Fibroblast of lung (primary cell): Measurements from ENCODE around the gene DCUN1D2. TPM values are rescaled to one million over a fixed set of nuclear protein-coding genes. Genes with fewer than 3 reads are reported as not detected.

ENCODE experiments used
- DNase-seq, 2 donors: peaks; one replicate each; pipeline versions ENCODE4 v3.0.0 to v3.0.0-alpha.2; 2010; ENCODE audit warnings: low read depth in 2 of 2
- H2AFZ ChIP-seq: 2 replicates; pipeline ENCODE4 v1.5.1; 2012; ENCODE audit warnings: low read length, control low read depth, inconsistent platforms
- H3K27ac ChIP-seq: 2 replicates; pipeline ENCODE4 v1.5.1; 2011; ENCODE audit warnings: low read length, control low read depth; ENCODE audit not compliant: insufficient read depth
- H3K27me3 ChIP-seq: 2 replicates; pipeline ENCODE4 v1.5.1; 2011; ENCODE audit warnings: mild to moderate bottlenecking, low read length; ENCODE audit not compliant: control insufficient read depth, insufficient read depth
- H3K36me3 ChIP-seq: 2 replicates; pipeline ENCODE4 v1.5.1; 2011; ENCODE audit warnings: low read length; ENCODE audit not compliant: control insufficient read depth, insufficient read depth
- H3K4me1 ChIP-seq: 2 replicates; pipeline ENCODE4 v1.5.1; 2011; ENCODE audit warnings: low read length; ENCODE audit not compliant: control insufficient read depth, insufficient read depth; ENCODE audit errors: extremely low read depth
- H3K4me2 ChIP-seq: 2 replicates; pipeline ENCODE4 v1.5.1; 2011; ENCODE audit warnings: low read length, control low read depth; ENCODE audit not compliant: insufficient read depth; ENCODE audit errors: extremely low read depth
- H3K4me3 ChIP-seq, 4 experiments: fragments of 200-600 bp in 1 of 4; sonication (generic) in 1 of 4; replicated peaks in 1 of 4; 2 replicates each; pipeline ENCODE4 v1.5.1; 2011 to 2016; ENCODE audit warnings: low read length in 4 of 4, low read depth in 3 of 4, mild to moderate bottlenecking in 3 of 4, control low read depth in 2 of 4, inconsistent platforms in 1 of 4, mixed read lengths in 1 of 4; ENCODE audit not compliant: insufficient read depth in 1 of 4; ENCODE audit errors: control extremely low read depth in 1 of 4
- H3K79me2 ChIP-seq: 2 replicates; pipeline ENCODE4 v1.5.1; 2012; ENCODE audit warnings: mild to moderate bottlenecking, low read length, inconsistent platforms; ENCODE audit not compliant: control insufficient read depth, insufficient read depth
- H3K9ac ChIP-seq: 2 replicates; pipeline ENCODE4 v1.5.1; 2011; ENCODE audit warnings: mild to moderate bottlenecking, low read length, control low read depth; ENCODE audit not compliant: insufficient read depth
- H3K9me3 ChIP-seq: 2 replicates; pipeline ENCODE4 v1.5.1; 2012; ENCODE audit warnings: low read depth, low read length; ENCODE audit not compliant: control insufficient read depth, insufficient read depth
- H4K20me1 ChIP-seq: 2 replicates; pipeline ENCODE4 v1.5.1; 2011; ENCODE audit warnings: low read length; ENCODE audit not compliant: control insufficient read depth, insufficient read depth; ENCODE audit errors: extremely low read depth
- EZH2 ChIP-seq: IDR thresholded peaks from 2 replicates; pipeline ENCODE4 v1.5.1; 2012; ENCODE audit warnings: low read length, control low read depth, mild to moderate bottlenecking; ENCODE audit errors: missing control alignments
- polyA plus RNA-seq, 2 donors: library from polyadenylated mRNA; depleted of rRNA in 1 of 2; stranded (reverse) in 1 of 2; unstranded in 1 of 2; fragments of >200 nt; gene quantifications; 2 replicates each; pipeline ENCODE4 v1.2.1, GENCODE V29; 2011 to 2012; ENCODE audit warnings: missing spikeins in 1 of 2
- total RNA-seq: library from RNA; depleted of rRNA; stranded (reverse); fragments of >200 nt; gene quantifications from 2 replicates; pipeline ENCODE4 v1.2.1, GENCODE V29; 2014
- TF ChIP-seq, protein P1 (sequence below), 2 donors: IDR thresholded peaks in 1 of 2; conservative IDR thresholded peaks in 1 of 2; 1 replicate in 1 of 2; 2 replicates in 1 of 2; pipeline ENCODE4 v1.5.1; 2011 to 2012; ENCODE audit warnings: low read length in 2 of 2, control low read depth in 1 of 2, inconsistent platforms in 1 of 2, low read depth in 1 of 2, mild to moderate bottlenecking in 1 of 2

DCUN1D2 gene
- total and polyA plus RNA-seq, 2 donors (not counting 1 experiment from before 2014, with no cell fraction given) = 10.7 to 11.6 TPM

DNA sequence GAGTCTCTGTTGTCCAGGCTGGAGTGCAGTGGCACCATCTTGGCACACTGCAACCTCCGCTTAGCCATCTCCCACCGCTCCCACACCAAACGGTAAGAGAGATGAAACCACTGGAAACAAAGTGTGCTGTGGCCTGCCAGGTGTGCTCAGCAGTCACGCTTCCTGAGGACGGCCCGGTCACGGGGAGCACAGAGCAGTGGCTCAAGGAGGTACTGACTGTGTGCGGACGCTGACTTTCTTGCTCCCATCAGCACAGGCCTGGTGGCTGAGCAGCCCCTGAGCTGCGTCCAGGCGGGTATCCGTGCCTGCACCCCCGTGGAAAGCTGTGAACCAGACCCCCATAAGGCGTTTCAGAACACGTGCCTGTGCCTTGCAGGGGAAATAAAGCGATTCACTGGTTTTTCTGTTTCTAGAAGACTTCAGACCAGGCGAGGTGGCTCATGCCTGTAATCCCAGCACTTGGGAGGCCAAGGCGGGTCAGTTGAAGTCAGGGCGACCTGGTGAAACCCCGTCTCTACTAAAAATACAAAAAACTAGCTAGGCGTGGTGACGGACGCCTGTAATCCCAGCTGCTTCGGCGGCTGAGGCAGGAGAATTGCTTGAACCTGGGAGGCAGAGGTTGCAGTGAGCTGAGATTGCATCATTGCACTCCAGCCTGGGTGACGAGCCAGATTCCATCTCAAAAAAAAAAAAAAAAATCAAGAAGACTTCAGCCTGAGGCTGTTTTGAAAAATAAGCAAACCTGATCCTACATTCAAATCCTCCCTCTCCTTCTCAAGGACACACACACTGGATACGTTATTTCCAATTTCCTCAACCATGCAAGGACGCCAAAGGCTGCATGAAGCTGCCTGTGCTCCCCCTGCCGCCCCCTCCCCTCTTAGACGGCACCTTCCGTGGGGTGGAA, 62.7 kb downstream of the DCUN1D2 start:
- Histone ChIP-seq H3K4me3 (no peak overlapping the region), H3K9me3 (no peaks in the 10 kb centered on the region), H3K27ac (no peak overlapping the region), H3K4me1 (no peaks in the 10 kb centered on the region), H3K4me2 (no peak overlapping the region), H3K79me2 (no peaks in the 10 kb centered on the region), H3K36me3 (no peaks in the 10 kb centered on the region), H3K9ac (no peak overlapping the region), H2AFZ (no peak overlapping the region), H4K20me1 (no peaks in the 10 kb centered on the region), H3K27me3 (no peaks in the 10 kb centered on the region)
- TF ChIP-seq EZH2 = no peak
- TF ChIP-seq, protein P1, sequence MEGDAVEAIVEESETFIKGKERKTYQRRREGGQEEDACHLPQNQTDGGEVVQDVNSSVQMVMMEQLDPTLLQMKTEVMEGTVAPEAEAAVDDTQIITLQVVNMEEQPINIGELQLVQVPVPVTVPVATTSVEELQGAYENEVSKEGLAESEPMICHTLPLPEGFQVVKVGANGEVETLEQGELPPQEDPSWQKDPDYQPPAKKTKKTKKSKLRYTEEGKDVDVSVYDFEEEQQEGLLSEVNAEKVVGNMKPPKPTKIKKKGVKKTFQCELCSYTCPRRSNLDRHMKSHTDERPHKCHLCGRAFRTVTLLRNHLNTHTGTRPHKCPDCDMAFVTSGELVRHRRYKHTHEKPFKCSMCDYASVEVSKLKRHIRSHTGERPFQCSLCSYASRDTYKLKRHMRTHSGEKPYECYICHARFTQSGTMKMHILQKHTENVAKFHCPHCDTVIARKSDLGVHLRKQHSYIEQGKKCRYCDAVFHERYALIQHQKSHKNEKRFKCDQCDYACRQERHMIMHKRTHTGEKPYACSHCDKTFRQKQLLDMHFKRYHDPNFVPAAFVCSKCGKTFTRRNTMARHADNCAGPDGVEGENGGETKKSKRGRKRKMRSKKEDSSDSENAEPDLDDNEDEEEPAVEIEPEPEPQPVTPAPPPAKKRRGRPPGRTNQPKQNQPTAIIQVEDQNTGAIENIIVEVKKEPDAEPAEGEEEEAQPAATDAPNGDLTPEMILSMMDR (conservative IDR thresholded peaks at IDR 0.05 in 1 of 2, IDR thresholded peaks at IDR 0.05 in 1 of 2; ENCODE audit: low read depth in 1 of 2, low read length in 2 of 2) = no peak
- peak in 1 of 2 donors; percentile 57 for DNase-seq

DNA sequence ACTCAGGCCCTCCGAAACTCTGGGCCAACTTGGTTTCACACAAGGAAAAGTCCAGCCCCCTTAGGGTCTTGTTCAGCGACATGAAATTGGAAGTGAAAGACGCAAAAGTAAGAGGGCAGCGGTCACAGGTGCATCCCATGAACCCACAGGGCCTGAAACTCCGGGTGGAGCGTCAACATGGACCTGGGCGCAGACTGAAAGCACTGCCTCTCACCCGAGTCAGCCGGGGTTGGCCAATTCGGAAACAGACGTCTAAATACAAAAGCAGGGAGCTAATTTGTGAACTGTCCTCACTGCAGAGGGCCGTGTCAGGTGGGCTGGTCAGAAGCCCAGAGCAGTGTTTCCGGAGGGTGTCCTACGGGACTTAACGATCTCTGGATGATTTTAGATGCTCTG, 63.9 kb downstream of the DCUN1D2 start:
- Histone ChIP-seq H3K4me2 (no peak overlapping the region), H3K4me3 (no peak overlapping the region), H3K36me3 (no peaks in the 10 kb centered on the region), H3K4me1 (peaks cover 3% of the 10 kb centered on the region), H3K79me2 (no peaks in the 10 kb centered on the region), H3K27me3 (no peaks in the 10 kb centered on the region), H4K20me1 (no peaks in the 10 kb centered on the region), H3K9ac (no peak overlapping the region), H2AFZ (no peak overlapping the region), H3K9me3 (no peaks in the 10 kb centered on the region), H3K27ac (no peak overlapping the region)
- DNase-seq = no peak
- TF ChIP-seq EZH2 = no peak
- TF ChIP-seq, protein P1 (conservative IDR thresholded peaks at IDR 0.05 in 1 of 2, IDR thresholded peaks at IDR 0.05 in 1 of 2; ENCODE audit: low read depth in 1 of 2, low read length in 2 of 2) = no peak

DNA sequence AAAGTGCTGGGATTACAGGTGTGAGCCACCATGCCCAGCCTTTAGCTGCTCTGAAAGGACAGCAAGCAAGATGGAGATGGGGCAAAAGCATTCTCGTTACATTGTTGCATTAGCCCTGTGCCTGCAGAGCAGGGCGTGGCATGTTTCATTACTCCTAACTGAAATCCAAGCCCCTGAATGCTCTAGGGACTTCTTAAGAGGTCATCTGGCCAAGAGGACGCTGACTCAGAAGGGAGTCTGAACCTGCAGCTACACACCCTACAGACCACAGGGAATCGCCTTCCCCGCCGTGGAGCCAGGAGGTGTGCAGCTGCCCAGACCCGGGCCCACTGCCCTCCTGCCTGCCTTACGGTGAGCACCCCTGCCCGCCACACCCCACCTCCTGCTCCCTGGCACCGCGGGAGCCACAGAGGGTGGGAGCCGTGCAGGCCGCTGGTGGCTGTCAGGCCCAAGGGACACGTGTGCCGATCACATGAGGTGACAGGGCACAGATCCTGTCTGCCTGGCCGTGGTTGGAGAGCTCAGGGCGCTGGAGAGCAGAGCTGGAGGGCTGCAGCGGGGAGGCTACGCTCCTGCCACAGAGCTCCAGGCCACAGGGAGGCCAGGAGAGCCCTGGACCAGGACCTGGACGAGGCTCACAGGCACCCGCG, 64.4 kb downstream of the DCUN1D2 start:
- no peaks in the 10 kb centered on the region for H3K27me3 ChIP-seq
- no peak overlapping the region for H3K27ac ChIP-seq
- H3K4me1 ChIP-seq = peaks cover 3% of the 10 kb centered on the region
- H3K4me2 ChIP-seq = no peak overlapping the region
- no peak overlapping the region for H2AFZ ChIP-seq
- TF ChIP-seq, protein P1 (conservative IDR thresholded peaks at IDR 0.05 in 1 of 2, IDR thresholded peaks at IDR 0.05 in 1 of 2; ENCODE audit: low read depth in 1 of 2, low read length in 2 of 2) = no peak
- no peak for TF ChIP-seq EZH2
- no peak overlapping the region for H3K9ac ChIP-seq
- no peak overlapping the region for H3K4me3 ChIP-seq
- DNase-seq = peak in 1 of 2 donors; percentile 39
- H3K36me3 ChIP-seq = no peaks in the 10 kb centered on the region
- no peaks in the 10 kb centered on the region for H4K20me1 ChIP-seq
- no peaks in the 10 kb centered on the region for H3K79me2 ChIP-seq
- no peaks in the 10 kb centered on the region for H3K9me3 ChIP-seq
